Stimulated activated CD4-positive, alpha-beta T cell treated with anti-CD3 and anti-CD28 coated beads, Interleukin-1b, Interleukin-23, amount 100 ng/mL, for 48 hours (primary cell): Measurements from ENCODE around the gene MARCKSL1.
A peak's percentile ranks its signal among the peaks of the same experiment; 100 is the strongest.
"Not testable (repeated sequence)": the region's sequence is repeated elsewhere in the genome, so short reads cannot be mapped to it uniquely, and the experiment has no call there.

Experiments used
- DNase-seq: peaks from one replicate; pipeline ENCODE4 v3.0.0-alpha.2; 2020

MARCKSL1 gene

GRCh38 chr1:32335790-32336590 is at the start of gene MARCKSL1:
MARCKSL1 (minus strand) TSS chr1:32336233; CDS start chr1:32336033, 200 bp downstream.
- peak; percentile 80 for DNase-seq

GRCh38 chr1:32380057-32380456 is 44.0 kb upstream of the MARCKSL1 start:
- no peak for DNase-seq

DNA sequence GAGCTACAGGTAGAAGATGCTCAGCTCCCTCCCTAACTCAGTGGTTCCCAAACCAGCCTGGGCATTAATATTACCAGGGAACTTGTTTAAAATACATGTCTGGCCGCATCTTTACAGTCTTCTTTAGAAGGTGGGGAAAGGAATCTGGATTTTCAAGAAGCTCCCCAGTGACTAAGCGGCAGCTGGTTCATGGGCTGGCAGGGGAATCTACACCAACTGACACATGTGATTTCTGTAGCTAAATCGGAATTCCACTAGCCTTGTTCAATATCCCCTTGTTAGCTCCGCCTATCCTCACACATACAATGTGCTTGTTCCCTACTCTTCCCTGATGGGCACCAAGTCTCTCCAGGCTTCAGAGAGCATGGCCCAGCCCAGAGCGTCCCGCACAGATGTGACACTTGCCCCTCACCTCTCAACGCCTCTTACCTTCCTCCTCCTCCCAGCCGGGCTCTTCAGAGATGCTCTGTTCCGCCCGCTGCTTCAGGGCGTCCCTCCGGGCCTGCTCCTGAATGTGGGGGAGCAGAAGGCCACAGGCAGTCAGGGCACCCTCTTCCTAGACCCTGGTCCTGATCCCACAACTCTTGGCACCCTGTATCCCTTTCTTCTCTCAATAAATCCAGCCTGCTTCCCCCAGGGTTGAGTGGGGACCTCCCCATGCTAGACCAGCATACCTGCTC is 41.6 kb upstream of the MARCKSL1 start:
- DNase-seq, result no peak

DNA sequence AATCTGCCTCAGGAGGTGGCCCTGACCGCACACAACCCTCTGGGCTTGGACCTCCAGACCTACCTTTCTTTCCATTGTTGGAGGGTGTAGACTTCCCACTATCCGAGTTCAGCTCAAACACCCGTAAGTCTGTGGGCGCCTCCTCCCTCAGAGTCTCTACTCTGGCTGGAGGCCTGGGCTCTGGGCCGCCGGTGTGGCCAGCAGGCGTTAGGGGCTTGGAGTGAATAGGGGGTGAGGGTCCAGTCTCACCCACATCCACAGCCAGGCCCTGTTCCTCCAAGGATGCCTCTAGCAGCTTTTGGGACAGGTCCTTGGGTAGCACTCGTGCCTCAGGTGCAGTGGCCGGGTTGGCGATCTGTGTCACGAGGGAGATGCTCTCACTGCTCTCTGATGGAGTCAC is 40.2 kb upstream of the MARCKSL1 start:
- no peak for DNase-seq

GRCh38 chr1:32373996-32374592 is 38.1 kb upstream of the MARCKSL1 start:
- DNase-seq, result no peak

DNA sequence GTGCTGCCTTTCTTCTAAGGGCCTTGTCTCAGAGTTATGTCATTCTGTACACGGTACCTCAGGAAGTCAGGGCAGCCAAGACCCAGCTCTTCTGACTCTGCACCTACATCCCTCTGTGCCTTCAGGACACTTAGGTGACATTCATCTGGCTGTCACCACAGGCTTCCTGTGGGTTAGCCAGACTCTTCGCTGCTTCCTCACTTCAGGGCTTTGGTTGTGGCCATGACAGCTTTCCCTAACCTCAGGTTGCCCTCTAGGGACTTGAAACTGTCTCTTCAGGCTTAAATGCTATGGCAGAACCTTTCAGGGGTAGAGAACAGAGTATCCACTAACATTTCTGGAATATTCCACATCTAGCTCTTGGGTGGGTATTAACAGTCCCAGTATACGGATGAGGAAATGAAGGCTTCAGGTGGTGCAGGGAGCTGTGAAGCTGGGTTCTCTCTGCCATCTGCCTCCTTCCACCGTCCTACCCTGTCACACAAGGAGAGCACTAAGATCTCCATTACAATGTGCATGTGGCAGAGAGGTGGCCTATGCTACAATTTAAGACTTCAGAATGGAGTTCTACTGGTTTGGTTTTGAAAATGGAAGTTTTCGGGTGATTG is 36.2 kb upstream of the MARCKSL1 start:
- DNase-seq, result peak; percentile 36

DNA sequence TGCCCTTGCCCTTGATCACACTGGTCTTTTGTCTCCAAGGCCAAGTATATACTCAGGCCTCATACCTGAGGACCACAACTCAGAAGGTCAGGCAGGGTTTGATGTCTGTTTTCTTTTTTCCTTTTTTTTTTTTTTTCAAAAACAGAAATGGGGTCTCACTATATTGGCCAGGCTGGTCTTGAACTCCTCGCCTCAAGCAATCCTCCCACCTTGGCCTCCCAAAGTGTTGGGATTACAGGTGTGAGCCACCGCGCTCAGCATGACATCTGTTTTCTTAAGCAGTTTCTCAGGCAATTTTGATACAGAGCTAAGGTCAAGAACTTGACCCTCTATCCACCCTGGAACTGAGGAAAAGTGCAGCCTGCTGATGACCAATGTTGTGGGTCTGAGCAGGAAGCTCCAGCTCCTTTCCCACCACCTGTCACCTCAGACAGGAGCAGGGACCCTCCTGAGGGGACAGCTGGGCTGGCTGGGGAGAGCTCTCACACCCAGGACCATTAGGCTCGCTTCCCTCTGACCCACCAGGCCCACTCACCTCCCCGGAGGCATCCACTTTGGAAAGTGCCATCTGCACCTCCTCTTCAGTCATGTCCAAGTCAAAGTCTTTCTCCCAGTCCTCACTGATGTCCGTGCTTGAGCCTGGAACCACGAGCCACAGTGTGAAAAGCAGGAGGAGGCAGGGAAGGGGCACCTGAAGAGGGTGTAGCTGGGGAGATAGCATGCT is 32.0 kb upstream of the MARCKSL1 start:
- DNase-seq, result no peak

GRCh38 chr1:32365445-32365844 is 29.4 kb upstream of the MARCKSL1 start:
- DNase-seq, result no peak

- DNase-seq, result no peak
Observed at GRCh38 chr1:32364836-32365235, 28.8 kb upstream of the MARCKSL1 start.

DNA sequence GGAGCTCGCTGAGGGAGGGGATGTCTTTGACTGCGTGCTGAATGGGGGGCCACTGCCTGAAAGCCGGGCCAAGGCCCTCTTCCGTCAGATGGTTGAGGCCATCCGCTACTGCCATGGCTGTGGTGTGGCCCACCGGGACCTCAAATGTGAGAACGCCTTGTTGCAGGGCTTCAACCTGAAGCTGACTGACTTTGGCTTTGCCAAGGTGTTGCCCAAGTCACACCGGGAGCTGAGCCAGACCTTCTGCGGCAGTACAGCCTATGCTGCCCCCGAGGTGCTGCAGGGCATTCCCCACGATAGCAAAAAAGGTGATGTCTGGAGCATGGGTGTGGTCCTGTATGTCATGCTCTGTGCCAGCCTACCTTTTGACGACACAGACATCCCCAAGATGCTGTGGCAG is 27.7 kb upstream of the MARCKSL1 start:
- no peak for DNase-seq

DNA sequence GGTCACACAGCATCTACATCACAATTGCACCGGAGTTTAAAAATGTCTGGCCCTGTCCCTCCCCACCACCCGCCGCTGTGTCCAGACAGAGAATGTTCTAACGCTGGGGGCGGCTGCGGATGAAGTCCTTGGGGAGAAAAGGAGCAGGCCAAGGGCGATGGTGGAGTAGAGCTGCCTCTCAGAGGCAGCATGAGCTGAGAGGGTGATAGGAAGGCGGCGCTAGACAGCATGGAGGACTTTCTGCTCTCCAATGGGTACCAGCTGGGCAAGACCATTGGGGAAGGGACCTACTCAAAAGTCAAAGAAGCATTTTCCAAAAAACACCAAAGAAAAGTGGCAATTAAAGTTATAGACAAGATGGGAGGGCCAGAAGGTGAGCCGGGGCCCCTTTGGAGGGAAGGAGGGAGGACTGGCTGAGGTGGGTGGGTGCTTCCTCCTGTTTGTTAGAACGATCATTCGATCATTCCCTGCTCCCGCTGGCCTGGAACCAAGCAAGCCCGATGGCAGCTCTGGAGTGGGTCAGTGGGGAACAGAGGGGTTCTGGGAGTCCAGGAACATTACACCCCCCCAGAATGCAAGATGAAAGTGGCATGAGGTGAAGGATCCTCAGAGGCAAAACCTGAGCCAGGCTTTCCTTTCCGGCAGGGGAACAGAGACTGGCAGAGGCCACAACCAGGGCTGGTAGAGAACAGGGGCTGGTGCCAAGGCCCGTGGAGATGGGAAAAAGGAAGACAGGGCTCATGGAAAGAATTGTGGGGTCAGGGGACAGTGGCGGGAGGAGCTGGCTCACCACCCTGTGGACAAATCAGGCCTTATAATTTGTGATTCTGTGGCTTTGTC is 26.7 kb upstream of the MARCKSL1 start, which contains the start of the genes FAM229A and TSSK3:
Gene FAM229A, minus strand, starts transcription at position 12 of the 840 bp plus-strand sequence. CDS start 394 bp downstream, outside the sequence.
Gene TSSK3, plus strand, starts transcription at position 66 of the 840 bp plus-strand sequence. Its CDS starts 163 bp downstream, at position 229.
- no peak for DNase-seq

GRCh38 chr1:32361674-32362473 is 25.8 kb upstream of the MARCKSL1 start:
- peak; percentile 27 for DNase-seq

DNA sequence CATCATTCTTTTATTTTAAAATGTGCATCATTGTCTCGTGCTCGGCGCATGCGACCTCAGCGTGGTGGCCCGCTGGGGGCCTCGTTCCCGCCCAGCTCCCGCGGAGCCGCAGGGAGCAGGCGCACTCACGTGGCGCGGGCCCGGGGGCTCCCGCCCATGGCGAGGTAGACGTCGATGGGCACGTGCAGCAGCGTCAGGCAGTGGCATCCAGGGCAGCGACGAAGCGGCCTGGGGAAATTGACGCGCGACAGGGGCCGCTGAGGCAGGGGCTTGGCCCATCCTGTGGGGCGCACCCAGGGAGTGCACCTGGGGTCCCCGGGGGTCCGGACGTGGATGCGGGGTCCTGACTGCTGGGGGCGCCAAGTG is 25.3 kb upstream of the MARCKSL1 start:
- DNase-seq, result no peak

DNA sequence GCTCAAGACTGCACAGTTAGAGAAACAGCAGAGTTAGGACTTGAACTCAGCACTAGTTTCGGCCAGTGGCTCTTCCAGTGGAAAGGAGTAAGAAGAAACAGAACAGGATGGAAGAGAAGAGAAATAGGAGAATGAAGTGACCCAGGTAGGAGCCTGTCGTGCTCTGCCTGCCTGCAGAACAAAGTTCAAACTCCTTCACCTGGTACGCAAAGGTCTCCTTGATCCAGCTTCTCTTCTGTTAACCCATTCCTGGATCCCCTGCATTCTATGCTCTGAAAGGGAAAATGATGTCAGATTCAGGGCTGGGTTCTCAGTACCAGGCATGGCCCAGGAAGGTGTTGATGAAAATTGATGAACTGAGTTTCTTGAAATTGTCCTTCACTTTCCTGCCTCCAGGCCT is 22.4 kb upstream of the MARCKSL1 start:
- DNase-seq, result no peak

DNA sequence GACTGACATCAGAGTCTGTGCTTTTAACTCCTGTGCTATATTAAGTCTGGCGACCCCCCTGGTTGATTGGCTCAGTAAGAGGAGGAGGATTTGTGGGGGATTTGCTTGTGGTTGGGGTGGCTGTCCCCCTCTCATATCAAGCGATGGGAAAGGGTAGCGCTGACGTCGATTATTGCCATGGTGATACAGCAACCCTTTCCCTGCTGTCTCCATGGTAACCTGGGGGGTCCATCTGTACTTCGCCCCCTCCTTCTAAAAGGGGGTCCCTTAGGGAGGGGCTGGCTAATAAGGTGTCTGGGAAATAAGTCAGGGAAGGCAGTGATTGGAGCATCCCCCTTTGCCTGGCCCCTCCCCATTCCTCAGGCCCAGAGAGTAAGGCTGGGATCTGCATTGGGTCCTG is 21.6 kb upstream of the MARCKSL1 start:
- no peak for DNase-seq

DNA sequence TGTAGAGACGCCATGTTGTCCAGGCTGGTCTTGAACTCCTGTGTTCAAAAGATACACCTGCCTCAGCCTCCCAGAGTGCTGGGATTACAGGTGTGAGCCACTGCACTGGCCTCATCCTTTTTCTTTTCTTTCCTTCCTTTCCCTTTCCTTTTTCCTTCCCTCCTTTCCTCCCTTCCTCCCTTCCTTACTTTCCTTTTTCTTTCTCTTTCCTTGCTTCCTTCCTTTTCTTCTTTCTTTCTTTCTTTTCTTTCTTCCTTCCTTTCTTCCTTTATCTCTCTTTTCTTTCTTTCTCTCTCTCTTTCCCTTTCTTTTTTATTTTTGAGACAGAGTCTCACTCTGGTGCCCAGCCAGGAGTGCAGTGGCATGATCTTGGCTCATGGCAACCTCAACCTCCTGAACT is 20.4 kb upstream of the MARCKSL1 start:
- DNase-seq, result no peak

DNA sequence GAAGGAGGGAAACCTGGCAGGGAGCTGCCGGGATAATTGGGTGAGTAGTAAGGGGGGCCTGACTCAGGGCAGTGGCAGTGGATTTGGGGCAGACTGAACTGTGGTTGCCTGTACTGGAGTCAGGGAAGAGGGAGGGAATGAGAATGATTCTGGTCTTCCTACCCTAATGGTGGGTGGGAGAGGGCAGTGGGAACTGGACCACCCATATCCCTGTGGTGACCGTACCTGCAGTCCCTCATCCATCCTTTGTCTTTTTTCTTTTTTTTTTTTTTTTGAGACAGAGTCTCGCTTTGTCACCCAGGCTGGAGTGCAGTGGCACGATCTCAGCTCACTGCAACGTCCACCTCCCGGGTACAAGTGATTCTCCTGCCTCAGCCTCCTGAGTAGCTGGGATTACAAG is 19.7 kb upstream of the MARCKSL1 start:
- DNase-seq, result not testable (repeated sequence)

GRCh38 chr1:32353886-32354570 is 18.0 kb upstream of the MARCKSL1 start:
- DNase-seq, result no peak

- no peak for DNase-seq
Observed at GRCh38 chr1:32353431-32353830, 17.4 kb upstream of the MARCKSL1 start.

GRCh38 chr1:32352831-32353383 is 16.9 kb upstream of the MARCKSL1 start:
- no peak for DNase-seq
